OCI-LY7 (cell line): ENCODE measurements around the gene MRPS18A. TPM values are rescaled to one million over a fixed set of nuclear protein-coding genes. Genes with fewer than 3 reads are reported as not detected.

Experiments used
- BruUV-seq: library from RNA; stranded (reverse); fragments of 400-500 nt; replicated peaks from 2 replicates; lab custom pipeline; 2021; lab: Mats Ljungman, UMichigan
- CTCF ChIA-PET: fragments of 300-600 bp; sonication (Branson Sonifier 250); formaldehyde crosslinking; loops from one replicate; lab custom pipeline; 2022; ENCODE audit warnings: antibody characterized with exemption; ENCODE audit not compliant: unreplicated experiment; lab: Charles Lee
- POLR2A ChIA-PET: fragments of 300-600 bp; sonication (Branson Sonifier 250); formaldehyde crosslinking; loops from one replicate; lab custom pipeline; 2022; ENCODE audit warnings: antibody characterized with exemption; lab: Charles Lee
- DNase-seq: peaks from one replicate; pipeline ENCODE4 v3.0.0-alpha.2; 2015; ENCODE audit warnings: low spot score
- H2AFZ ChIP-seq: fragments of 200-600 bp; sonication (generic), shearing (Covaris generic); 2 replicates; pipeline ENCODE4 v1.6.1; 2014; ENCODE audit warnings: mild to moderate bottlenecking, antibody characterized with exemption, low read length, moderate library complexity
- H3K27ac ChIP-seq: fragments of 200-600 bp; sonication (generic); 2 replicates; pipeline ENCODE4 v1.5.1; 2014; ENCODE audit warnings: mixed run types, low read depth, mild to moderate bottlenecking, moderate library complexity, low read length, inconsistent platforms; ENCODE audit not compliant: poor library complexity, severe bottlenecking
- H3K36me3 ChIP-seq: fragments of 200-600 bp; sonication (generic); 2 replicates; pipeline ENCODE4 v1.6.1; 2014; ENCODE audit warnings: mild to moderate bottlenecking, antibody characterized with exemption, low read length, moderate library complexity, mixed read lengths; ENCODE audit not compliant: insufficient read depth
- H3K4me1 ChIP-seq: fragments of 200-600 bp; sonication (generic); 2 replicates; pipeline ENCODE4 v1.5.1; 2014; ENCODE audit warnings: mild to moderate bottlenecking, low read length; ENCODE audit not compliant: insufficient read depth, poor library complexity, severe bottlenecking
- H3K4me2 ChIP-seq: fragments of 200-600 bp; sonication (generic); 2 replicates; pipeline ENCODE4 v1.6.1; 2014; ENCODE audit warnings: mild to moderate bottlenecking, low read length
- H3K4me3 ChIP-seq: fragments of 200-600 bp; sonication (generic); 2 replicates; pipeline ENCODE4 v1.5.1; 2014; ENCODE audit warnings: mild to moderate bottlenecking, low read depth, low read length; ENCODE audit not compliant: poor library complexity, severe bottlenecking
- H3K79me2 ChIP-seq: fragments of 200-600 bp; sonication (generic); 2 replicates; pipeline ENCODE4 v1.6.1; 2016; ENCODE audit warnings: low read depth, mild to moderate bottlenecking, low read length, moderate library complexity, mixed read lengths; ENCODE audit not compliant: insufficient read depth
- H3K9me2 ChIP-seq: fragments of 200-600 bp; sonication (generic); 2 replicates; pipeline ENCODE4 v1.6.1; 2016; ENCODE audit warnings: mild to moderate bottlenecking, low read length, mixed read lengths; ENCODE audit not compliant: insufficient read depth
- H3K9me3 ChIP-seq: fragments of 200-600 bp; sonication (generic); 2 replicates; pipeline ENCODE4 v1.6.1; 2014; ENCODE audit warnings: mild to moderate bottlenecking, mixed run types, low read length, mixed read lengths
- H4K20me1 ChIP-seq: fragments of 200-600 bp; sonication (generic); 2 replicates; pipeline ENCODE4 v1.6.1; 2014; ENCODE audit warnings: mild to moderate bottlenecking, antibody characterized with exemption, low read length, moderate library complexity, mixed read lengths; ENCODE audit not compliant: insufficient read depth
- EZH2phosphoT487 ChIP-seq: fragments of 200-600 bp; sonication (generic); IDR thresholded peaks from 2 replicates; pipeline ENCODE4 v1.6.1; 2018; ENCODE audit warnings: low read depth, borderline replicate concordance, mild to moderate bottlenecking, mixed run types, antibody characterized with exemption, low read length, moderate library complexity, mixed read lengths
- intact Hi-C: fragments of 100-400 bp; cut with micrococcal nuclease; formaldehyde crosslinking; loops from one replicate; pipeline ENCODE4 v1.10.0; 2022; ENCODE audit not compliant: unreplicated experiment
- total RNA-seq, 2 experiments: library from RNA; depleted of rRNA in 1 of 2; stranded (reverse); fragments of >200 nt in 1 of 2; shearing (Covaris generic) in 1 of 2; gene quantifications; 2 replicates each; pipeline ENCODE4 v1.2.3, GENCODE V29; 2014 to 2022
- TF ChIP-seq, protein P1 (sequence below): fragments of 200-600 bp; sonication (generic); conservative IDR thresholded peaks from 2 replicates; pipeline ENCODE4 v1.5.1; 2014; ENCODE audit warnings: mild to moderate bottlenecking, antibody characterized with exemption, low read length, moderate library complexity, mixed read lengths

MRPS18A gene
- total RNA-seq, 2 experiments from 2014 or later, result 61.6 to 86.1 TPM

DNA sequence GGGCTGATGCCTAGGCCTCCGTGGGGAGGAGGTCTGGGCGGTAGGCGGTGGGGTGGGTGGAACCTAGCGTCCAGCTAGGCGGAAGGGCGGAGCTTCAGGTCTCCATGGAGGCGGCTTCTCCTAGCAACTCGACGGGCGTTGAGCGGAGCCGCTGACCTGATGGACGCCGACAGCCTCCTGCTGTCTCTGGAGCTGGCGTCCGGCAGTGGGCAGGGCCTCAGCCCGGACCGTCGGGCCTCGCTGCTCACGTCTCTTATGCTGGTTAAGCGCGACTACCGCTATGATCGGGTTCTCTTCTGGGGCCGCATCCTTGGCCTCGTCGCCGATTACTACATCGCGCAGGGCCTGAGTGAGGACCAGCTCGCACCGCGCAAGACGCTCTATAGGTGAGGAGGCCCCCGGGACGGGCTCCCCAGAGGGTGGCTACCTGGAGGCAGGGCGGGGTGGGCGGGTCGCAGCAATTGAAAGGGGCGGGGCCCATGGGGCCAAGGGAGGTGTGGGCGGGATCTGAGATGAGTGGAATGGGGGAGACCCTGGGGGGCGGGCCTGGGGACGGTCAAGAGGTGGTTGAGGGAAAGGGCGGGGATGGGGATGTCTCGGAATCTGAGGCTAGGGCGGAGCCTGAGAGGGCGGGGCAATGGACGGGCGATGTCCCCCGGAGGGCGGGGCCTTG lies 42.5 kb downstream of the MRPS18A start, which contains the start of gene RSPH9:
RSPH9 (plus strand) TSS at position 97 of the 673 bp plus-strand sequence; CDS start at position 160, 63 bp downstream.
- Histone ChIP-seq H2AFZ (no peak within 1 kb of the TSS), H3K27ac (no peak within 1 kb of the TSS)

DNA sequence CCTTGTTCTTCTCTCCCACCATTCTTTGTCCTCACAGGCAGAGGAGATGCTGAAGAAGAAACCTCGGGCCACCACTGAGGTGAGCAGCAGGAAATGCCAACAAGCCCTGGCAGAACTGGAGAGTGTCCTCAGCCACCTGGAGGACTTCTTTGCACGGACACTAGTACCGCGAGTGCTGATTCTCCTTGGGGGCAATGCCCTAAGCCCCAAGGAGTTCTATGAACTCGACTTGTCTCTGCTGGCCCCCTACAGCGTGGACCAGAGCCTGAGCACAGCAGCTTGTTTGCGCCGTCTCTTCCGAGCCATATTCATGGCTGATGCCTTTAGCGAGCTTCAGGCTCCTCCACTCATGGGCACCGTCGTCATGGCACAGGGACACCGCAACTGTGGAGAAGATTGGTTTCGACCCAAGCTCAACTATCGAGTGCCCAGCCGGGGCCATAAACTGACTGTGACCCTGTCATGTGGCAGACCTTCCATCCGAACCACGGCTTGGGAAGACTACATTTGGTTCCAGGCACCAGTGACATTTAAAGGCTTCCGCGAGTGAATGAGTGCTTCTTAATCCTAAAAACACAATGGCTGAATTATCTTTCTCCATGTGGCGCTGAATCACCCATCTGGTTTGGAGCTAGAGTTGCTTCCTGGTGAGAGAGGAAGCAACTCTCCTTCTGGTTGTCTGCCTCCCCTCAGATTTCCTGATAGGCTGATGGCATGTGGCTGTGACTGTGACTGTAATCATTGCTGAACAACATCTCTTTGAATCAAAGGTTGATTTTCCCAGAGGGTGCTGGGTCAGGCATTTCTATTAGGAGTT lies 47.4 kb downstream of the MRPS18A start:
- Histone ChIP-seq H3K79me2 (peaks cover 53% of the 10 kb centered on the region), H4K20me1 (no peaks in the 10 kb centered on the region), H3K36me3 (peaks cover 62% of the 10 kb centered on the region), H3K4me3 (no peak overlapping the region), H3K4me1 (peaks cover 19% of the 10 kb centered on the region), H3K4me2 (no peak overlapping the region), H2AFZ (no peak overlapping the region), H3K9me2 (no peaks in the 10 kb centered on the region), H3K9me3 (no peaks in the 10 kb centered on the region), H3K27ac (no peak overlapping the region)
- no peak for TF ChIP-seq EZH2phosphoT487
- TF ChIP-seq, protein P1, sequence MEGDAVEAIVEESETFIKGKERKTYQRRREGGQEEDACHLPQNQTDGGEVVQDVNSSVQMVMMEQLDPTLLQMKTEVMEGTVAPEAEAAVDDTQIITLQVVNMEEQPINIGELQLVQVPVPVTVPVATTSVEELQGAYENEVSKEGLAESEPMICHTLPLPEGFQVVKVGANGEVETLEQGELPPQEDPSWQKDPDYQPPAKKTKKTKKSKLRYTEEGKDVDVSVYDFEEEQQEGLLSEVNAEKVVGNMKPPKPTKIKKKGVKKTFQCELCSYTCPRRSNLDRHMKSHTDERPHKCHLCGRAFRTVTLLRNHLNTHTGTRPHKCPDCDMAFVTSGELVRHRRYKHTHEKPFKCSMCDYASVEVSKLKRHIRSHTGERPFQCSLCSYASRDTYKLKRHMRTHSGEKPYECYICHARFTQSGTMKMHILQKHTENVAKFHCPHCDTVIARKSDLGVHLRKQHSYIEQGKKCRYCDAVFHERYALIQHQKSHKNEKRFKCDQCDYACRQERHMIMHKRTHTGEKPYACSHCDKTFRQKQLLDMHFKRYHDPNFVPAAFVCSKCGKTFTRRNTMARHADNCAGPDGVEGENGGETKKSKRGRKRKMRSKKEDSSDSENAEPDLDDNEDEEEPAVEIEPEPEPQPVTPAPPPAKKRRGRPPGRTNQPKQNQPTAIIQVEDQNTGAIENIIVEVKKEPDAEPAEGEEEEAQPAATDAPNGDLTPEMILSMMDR, result no peak
- intact Hi-C loops, result loop anchor here (10.0 kb wide), 2 partner anchors 75 to 435 kb away; no protein-coding TSS in a partner anchor
- ChIA-PET POLR2A (interaction anchor here (0.6 to 1.1 kb wide), 3 partner anchors 11 to 1759 kb away, joined by 3 read pairs; partner anchors contain the start of gene GTPBP2), CTCF (no interaction called here)
- DNase-seq, result no peak
- BruUV-seq, result TSS peak; percentile 20

More for the DNA sequence above, 42.5 kb downstream of the MRPS18A start, which contains the start of gene RSPH9:
- no TSS peak for BruUV-seq
- no peaks in the 10 kb centered on the region for H3K9me2 ChIP-seq
- no peaks in the 10 kb centered on the region for H4K20me1 ChIP-seq
- TF ChIP-seq, protein P1, result no peak
- no peak for TF ChIP-seq EZH2phosphoT487
- peaks cover 12% of the 10 kb centered on the region for H3K79me2 ChIP-seq
- ChIA-PET POLR2A (interaction anchor here (0.7 to 1.0 kb wide), 2 partner anchors 16 to 951 kb away, joined by 3 to 4 read pairs; partner anchors contain the start of gene GTPBP2), CTCF (no interaction called here)
- H3K9me3 ChIP-seq, result no peaks in the 10 kb centered on the region
- DNase-seq, result no peak
- no peak within 1 kb of the TSS for H3K4me3 ChIP-seq
- intact Hi-C loops, result no loop called here
- peak within 1 kb of the TSS; percentile 23; the same call in 1 of the 2 replicates for H3K4me2 ChIP-seq
- peaks cover 30% of the 10 kb centered on the region for H3K36me3 ChIP-seq
- H3K4me1 ChIP-seq, result no peaks in the 10 kb centered on the region
